HEK293 (cell line): ENCODE data around the gene STMND1.

Source experiments
- CTCF ChIA-PET: fragments of 350-600 bp; formaldehyde crosslinking; extraction: SDS; loops from one replicate; lab custom pipeline; 2021; ENCODE audit warnings: antibody characterized with exemption; lab: Yijun Ruan, JAX
- POLR2A ChIA-PET: fragments of 300-600 bp; formaldehyde crosslinking; extraction: SDS; loops from one replicate; lab custom pipeline; 2020; ENCODE audit warnings: antibody characterized with exemption, inconsistent platforms; lab: Yijun Ruan, JAX
- H3K27ac ChIP-seq: fragments of 200-500 bp; sonication (Bioruptor generic); 2 replicates; pipeline ENCODE4 v1.5.1; 2014; ENCODE audit warnings: low read depth, low read length, control low read depth, inconsistent platforms; ENCODE audit errors: extremely low read depth
- H3K36me3 ChIP-seq, 2 experiments: fragments of 200-500 bp in 1 of 2; sonication (Bioruptor generic) in 1 of 2; 1 replicate in 1 of 2; 2 replicates in 1 of 2; pipeline ENCODE4 v1.5.1; 2014 to 2017; ENCODE audit warnings: inconsistent platforms in 2 of 2, low read length in 2 of 2; ENCODE audit not compliant: control insufficient read depth in 2 of 2, insufficient read depth in 1 of 2
- H3K4me1 ChIP-seq: fragments of 200-500 bp; sonication (Bioruptor generic); 2 replicates; pipeline ENCODE4 v1.5.1; 2014; ENCODE audit warnings: mild to moderate bottlenecking, low read length, inconsistent platforms; ENCODE audit not compliant: control insufficient read depth, insufficient read depth
- H3K4me3 ChIP-seq: 2 replicates; pipeline ENCODE4 v1.5.1; 2011; ENCODE audit warnings: low read depth, mild to moderate bottlenecking, control low read depth, low read length, moderate library complexity
- H3K9me3 ChIP-seq: fragments of 200-500 bp; sonication (Bioruptor generic); 2 replicates; pipeline ENCODE4 v1.5.1; 2014; ENCODE audit warnings: low read depth, low read length, inconsistent platforms; ENCODE audit not compliant: control insufficient read depth, insufficient read depth
- BCL11B ChIP-seq: fragments of 450-650 bp; formaldehyde crosslinking; IDR thresholded peaks from 2 replicates; pipeline ENCODE4 v1.5.1; 2016; ENCODE audit warnings: low read depth, missing biosample characterization, missing genetic modification characterization
- EGR2 ChIP-seq: fragments of 450-650 bp; formaldehyde crosslinking; IDR thresholded peaks from 2 replicates; pipeline ENCODE4 v1.5.1; 2016; ENCODE audit warnings: low read depth, missing biosample characterization, missing genetic modification characterization
- HOXC10 ChIP-seq: sonication (generic); formaldehyde crosslinking; IDR thresholded peaks from 2 replicates; pipeline ENCODE4 v1.8.1; 2023; ENCODE audit warnings: mild to moderate bottlenecking, missing genetic modification reagents
- IKZF3 ChIP-seq: fragments of 450-650 bp; IDR thresholded peaks from 2 replicates; pipeline ENCODE4 v1.5.0; 2018; ENCODE audit warnings: missing biosample characterization, mild to moderate bottlenecking, missing genetic modification characterization, moderate library complexity
- TCF7L2 ChIP-seq: IDR thresholded peaks from 2 replicates; pipeline ENCODE4 v1.6.1; 2011; ENCODE audit warnings: low read depth, mild to moderate bottlenecking, inconsistent platforms, low read length, moderate library complexity, borderline replicate concordance
- WT1 ChIP-seq: fragments of 450-650 bp; formaldehyde crosslinking; IDR thresholded peaks from 2 replicates; pipeline ENCODE4 v1.5.1; 2016; ENCODE audit warnings: missing biosample characterization, missing genetic modification characterization
- ZFP37 ChIP-seq: fragments of 450-650 bp; formaldehyde crosslinking; IDR thresholded peaks from 2 replicates; pipeline ENCODE4 v1.5.1; 2016; ENCODE audit warnings: missing biosample characterization, missing genetic modification characterization
- ZNF211 ChIP-seq: fragments of 450-650 bp; formaldehyde crosslinking; IDR thresholded peaks from 2 replicates; pipeline ENCODE4 v1.5.1; 2016; ENCODE audit warnings: low read depth, missing biosample characterization, missing genetic modification characterization
- ZNF266 ChIP-seq: fragments of 450-650 bp; formaldehyde crosslinking; IDR thresholded peaks from 2 replicates; pipeline ENCODE4 v1.5.1; 2016; ENCODE audit warnings: missing biosample characterization, missing genetic modification characterization, low read depth
- ZNF302 ChIP-seq: fragments of 450-650 bp; formaldehyde crosslinking; IDR thresholded peaks from 2 replicates; pipeline ENCODE4 v1.5.1; 2016; ENCODE audit warnings: missing biosample characterization, missing genetic modification characterization, low read depth
- ZNF335 ChIP-seq: fragments of 450-650 bp; formaldehyde crosslinking; conservative IDR thresholded peaks from 2 replicates; pipeline ENCODE4 v1.5.1; 2016; ENCODE audit warnings: missing biosample characterization, missing genetic modification characterization
- ZNF404 ChIP-seq: fragments of 450-650 bp; formaldehyde crosslinking; IDR thresholded peaks from 2 replicates; pipeline ENCODE4 v1.5.1; 2017; ENCODE audit warnings: missing biosample characterization, missing genetic modification characterization
- ZNF433 ChIP-seq: fragments of 450-650 bp; formaldehyde crosslinking; IDR thresholded peaks from 2 replicates; pipeline ENCODE4 v1.5.1; 2016; ENCODE audit warnings: missing biosample characterization, missing genetic modification characterization, low read depth
- ZNF501 ChIP-seq: fragments of 450-650 bp; formaldehyde crosslinking; IDR thresholded peaks from 2 replicates; pipeline ENCODE4 v1.5.1; 2016; ENCODE audit warnings: missing biosample characterization, missing genetic modification characterization
- ZNF510 ChIP-seq: fragments of 450-650 bp; formaldehyde crosslinking; IDR thresholded peaks from 2 replicates; pipeline ENCODE4 v1.5.1; 2018; ENCODE audit warnings: mild to moderate bottlenecking, missing genetic modification characterization, missing biosample characterization; ENCODE audit not compliant: insufficient replicate concordance
- ZNF521 ChIP-seq: fragments of 450-650 bp; formaldehyde crosslinking; IDR thresholded peaks from 2 replicates; pipeline ENCODE4 v1.5.1; 2017; ENCODE audit warnings: missing biosample characterization, mild to moderate bottlenecking, missing genetic modification characterization
- ZNF596 ChIP-seq: fragments of 450-650 bp; IDR thresholded peaks from 2 replicates; pipeline ENCODE4 v1.5.0; 2018; ENCODE audit warnings: missing biosample characterization, mild to moderate bottlenecking, missing genetic modification characterization, moderate library complexity
- ZNF701 ChIP-seq: fragments of 450-650 bp; formaldehyde crosslinking; IDR thresholded peaks from 2 replicates; pipeline ENCODE4 v1.5.1; 2016; ENCODE audit warnings: missing biosample characterization, missing genetic modification characterization
- ZNF747 ChIP-seq: fragments of 450-650 bp; formaldehyde crosslinking; IDR thresholded peaks from 2 replicates; pipeline ENCODE4 v1.5.1; 2016; ENCODE audit warnings: missing biosample characterization, missing genetic modification characterization
- ZNF791 ChIP-seq: fragments of 450-650 bp; formaldehyde crosslinking; IDR thresholded peaks from 2 replicates; pipeline ENCODE4 v1.5.1; 2016; ENCODE audit warnings: missing biosample characterization, missing genetic modification characterization
- ZNF792 ChIP-seq: fragments of 450-650 bp; formaldehyde crosslinking; IDR thresholded peaks from 2 replicates; pipeline ENCODE4 v1.5.1; 2016; ENCODE audit warnings: missing biosample characterization, missing genetic modification characterization
- ZNF837 ChIP-seq: fragments of 450-650 bp; formaldehyde crosslinking; IDR thresholded peaks from 2 replicates; pipeline ENCODE4 v1.5.1; 2016; ENCODE audit warnings: missing biosample characterization, missing genetic modification characterization
- ZNF843 ChIP-seq: fragments of 450-650 bp; formaldehyde crosslinking; IDR thresholded peaks from 2 replicates; pipeline ENCODE4 v1.5.1; 2016; ENCODE audit warnings: missing biosample characterization, missing genetic modification characterization
- ZSCAN23 ChIP-seq: fragments of 450-650 bp; formaldehyde crosslinking; IDR thresholded peaks from 2 replicates; pipeline ENCODE4 v1.5.1; 2016; ENCODE audit warnings: missing biosample characterization, missing genetic modification characterization
- TF ChIP-seq, protein P1 (sequence below): fragments of 450-650 bp; IDR thresholded peaks from 2 replicates; pipeline ENCODE4 v1.5.1; 2018; ENCODE audit warnings: missing biosample characterization, mild to moderate bottlenecking, missing genetic modification characterization
- TF ChIP-seq, protein P2 (sequence below): sonication (generic); formaldehyde crosslinking; IDR thresholded peaks from 2 replicates; pipeline ENCODE4 v1.8.1; 2022; ENCODE audit warnings: mild to moderate bottlenecking, moderate library complexity, missing genetic modification reagents
- TF ChIP-seq, protein P3 (sequence below): IDR thresholded peaks from 2 replicates; pipeline ENCODE4 v1.6.1; 2011; ENCODE audit warnings: mild to moderate bottlenecking, low read depth, low read length, borderline replicate concordance
- TF ChIP-seq, protein P4 (sequence below): fragments of 450-650 bp; formaldehyde crosslinking; IDR thresholded peaks from 2 replicates; pipeline ENCODE4 v1.5.1; 2016; ENCODE audit warnings: missing biosample characterization, missing genetic modification characterization
- TF ChIP-seq, protein P5 (sequence below): fragments of 450-650 bp; formaldehyde crosslinking; IDR thresholded peaks from 2 replicates; pipeline ENCODE4 v1.5.1; 2016; ENCODE audit warnings: missing biosample characterization, missing genetic modification characterization, low read depth
- TF ChIP-seq, protein P6 (sequence below): fragments of 450-650 bp; formaldehyde crosslinking; IDR thresholded peaks from 2 replicates; pipeline ENCODE4 v1.5.1; 2016; ENCODE audit warnings: missing biosample characterization, missing genetic modification characterization

The STMND1 gene

DNA sequence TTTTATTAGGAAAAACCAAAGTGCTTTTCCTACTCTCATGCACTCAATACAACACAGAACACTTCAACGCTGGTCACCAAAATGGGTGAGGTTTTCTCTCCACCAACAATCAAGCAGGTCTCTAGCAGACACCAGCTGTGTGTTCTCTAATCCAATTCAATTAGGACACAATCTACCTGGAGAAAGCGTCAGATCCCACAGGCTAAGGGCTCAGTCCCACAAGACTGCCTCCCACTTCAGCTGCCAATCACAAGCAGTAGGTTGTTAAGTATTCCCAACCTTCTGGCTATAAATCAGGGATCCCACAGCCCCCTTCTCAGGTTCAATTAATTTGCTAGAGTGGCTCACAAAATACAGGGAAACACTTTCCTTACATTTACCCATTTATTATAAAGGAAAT is 47.7 kb downstream of the STMND1 start (continued):
- TF ChIP-seq, protein P1, sequence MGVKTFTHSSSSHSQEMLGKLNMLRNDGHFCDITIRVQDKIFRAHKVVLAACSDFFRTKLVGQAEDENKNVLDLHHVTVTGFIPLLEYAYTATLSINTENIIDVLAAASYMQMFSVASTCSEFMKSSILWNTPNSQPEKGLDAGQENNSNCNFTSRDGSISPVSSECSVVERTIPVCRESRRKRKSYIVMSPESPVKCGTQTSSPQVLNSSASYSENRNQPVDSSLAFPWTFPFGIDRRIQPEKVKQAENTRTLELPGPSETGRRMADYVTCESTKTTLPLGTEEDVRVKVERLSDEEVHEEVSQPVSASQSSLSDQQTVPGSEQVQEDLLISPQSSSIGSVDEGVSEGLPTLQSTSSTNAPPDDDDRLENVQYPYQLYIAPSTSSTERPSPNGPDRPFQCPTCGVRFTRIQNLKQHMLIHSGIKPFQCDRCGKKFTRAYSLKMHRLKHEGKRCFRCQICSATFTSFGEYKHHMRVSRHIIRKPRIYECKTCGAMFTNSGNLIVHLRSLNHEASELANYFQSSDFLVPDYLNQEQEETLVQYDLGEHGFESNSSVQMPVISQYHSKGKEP (tag by site-specific recombination) = no peak
- TF ChIP-seq ZSCAN23 (tag by site-specific recombination) (no peak), ZNF335 (tag by site-specific recombination) (no peak)

DNA sequence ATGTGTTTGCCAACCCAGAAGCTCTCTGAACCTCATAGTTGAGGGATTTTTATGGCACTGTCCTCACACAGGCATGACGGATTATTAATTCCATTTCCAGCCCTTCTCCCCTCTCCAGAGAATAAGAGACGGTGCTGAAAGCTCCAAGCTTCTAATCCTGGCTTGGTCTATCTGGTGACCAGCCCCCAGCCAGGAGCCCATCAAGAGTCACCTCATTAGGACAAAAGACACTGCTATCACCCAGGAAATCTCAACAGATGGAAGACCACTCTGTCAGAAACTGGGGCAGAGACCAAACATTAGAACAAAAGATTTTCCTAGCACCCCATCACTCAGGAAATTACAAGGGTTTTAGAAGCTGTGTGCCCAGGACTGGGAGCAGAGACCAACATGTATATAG is 48.2 kb downstream of the STMND1 start:
- ChIA-PET POLR2A (no interaction called here), CTCF (interaction anchor here (0.7 kb wide), 1 partner anchor 718 kb away, joined by 3 read pairs; no protein-coding TSS in a partner anchor)
- no peaks in the 10 kb centered on the region for H3K4me1 ChIP-seq

DNA sequence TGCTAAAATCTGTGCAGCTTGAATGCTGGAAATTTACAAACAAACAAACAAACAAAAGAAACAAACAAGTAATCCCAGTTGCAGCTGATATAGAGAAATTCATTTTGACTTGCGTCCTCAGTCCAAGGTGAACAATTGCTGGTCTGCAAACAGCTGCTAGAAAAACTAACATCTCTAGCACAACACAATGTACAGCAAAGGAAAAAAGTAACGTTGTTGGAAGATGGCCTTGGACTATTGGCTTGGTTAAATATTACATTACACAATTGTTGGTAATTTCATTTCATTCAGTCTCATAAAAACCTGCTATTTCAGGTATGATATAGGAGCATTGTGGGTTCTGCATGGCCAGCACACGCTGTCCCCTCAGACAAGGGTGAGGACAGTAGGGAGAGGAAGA is 50.0 kb downstream of the STMND1 start:
- Histone ChIP-seq H3K27ac (no peak overlapping the region), H3K36me3 (no peaks in the 10 kb centered on the region), H3K4me1 (no peaks in the 10 kb centered on the region), H3K9me3 (no peaks in the 10 kb centered on the region), H3K4me3 (no peak overlapping the region)
- ChIA-PET POLR2A (no interaction called here), CTCF (interaction anchor here (0.6 to 2.3 kb wide), 2 partner anchors 432 to 1351 kb away, joined by 4 to 7 read pairs; no protein-coding TSS in a partner anchor)
- no peak for TF ChIP-seq ZNF266 (tag by site-specific recombination)
- TF ChIP-seq, protein P2, sequence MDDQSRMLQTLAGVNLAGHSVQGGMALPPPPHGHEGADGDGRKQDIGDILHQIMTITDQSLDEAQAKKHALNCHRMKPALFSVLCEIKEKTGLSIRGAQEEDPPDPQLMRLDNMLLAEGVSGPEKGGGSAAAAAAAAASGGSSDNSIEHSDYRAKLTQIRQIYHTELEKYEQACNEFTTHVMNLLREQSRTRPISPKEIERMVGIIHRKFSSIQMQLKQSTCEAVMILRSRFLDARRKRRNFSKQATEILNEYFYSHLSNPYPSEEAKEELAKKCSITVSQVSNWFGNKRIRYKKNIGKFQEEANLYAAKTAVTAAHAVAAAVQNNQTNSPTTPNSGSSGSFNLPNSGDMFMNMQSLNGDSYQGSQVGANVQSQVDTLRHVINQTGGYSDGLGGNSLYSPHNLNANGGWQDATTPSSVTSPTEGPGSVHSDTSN (CRISPR knock-in tag) = no peak
- TF ChIP-seq WT1 (tag by site-specific recombination) = no peak
- no peak for TF ChIP-seq BCL11B (tag by site-specific recombination)
- no peak for TF ChIP-seq IKZF3 (tag by site-specific recombination)
- TF ChIP-seq ZNF433 (tag by site-specific recombination) = no peak
- no peak for TF ChIP-seq ZNF596 (tag by site-specific recombination)
- TF ChIP-seq TCF7L2 = no peak
- no peak for TF ChIP-seq ZNF521
- TF ChIP-seq ZFP37 (tag by site-specific recombination) = no peak
- no peak for TF ChIP-seq ZNF791 (tag by site-specific recombination)
- TF ChIP-seq ZNF510 (tag by site-specific recombination) = no peak
- no peak for TF ChIP-seq ZNF701 (tag by site-specific recombination)
- TF ChIP-seq, protein P3, sequence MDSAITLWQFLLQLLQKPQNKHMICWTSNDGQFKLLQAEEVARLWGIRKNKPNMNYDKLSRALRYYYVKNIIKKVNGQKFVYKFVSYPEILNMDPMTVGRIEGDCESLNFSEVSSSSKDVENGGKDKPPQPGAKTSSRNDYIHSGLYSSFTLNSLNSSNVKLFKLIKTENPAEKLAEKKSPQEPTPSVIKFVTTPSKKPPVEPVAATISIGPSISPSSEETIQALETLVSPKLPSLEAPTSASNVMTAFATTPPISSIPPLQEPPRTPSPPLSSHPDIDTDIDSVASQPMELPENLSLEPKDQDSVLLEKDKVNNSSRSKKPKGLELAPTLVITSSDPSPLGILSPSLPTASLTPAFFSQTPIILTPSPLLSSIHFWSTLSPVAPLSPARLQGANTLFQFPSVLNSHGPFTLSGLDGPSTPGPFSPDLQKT = no peak
- TF ChIP-seq ZNF792 (tag by site-specific recombination) = no peak
- no peak for TF ChIP-seq ZNF837 (tag by site-specific recombination)
- TF ChIP-seq, protein P4, sequence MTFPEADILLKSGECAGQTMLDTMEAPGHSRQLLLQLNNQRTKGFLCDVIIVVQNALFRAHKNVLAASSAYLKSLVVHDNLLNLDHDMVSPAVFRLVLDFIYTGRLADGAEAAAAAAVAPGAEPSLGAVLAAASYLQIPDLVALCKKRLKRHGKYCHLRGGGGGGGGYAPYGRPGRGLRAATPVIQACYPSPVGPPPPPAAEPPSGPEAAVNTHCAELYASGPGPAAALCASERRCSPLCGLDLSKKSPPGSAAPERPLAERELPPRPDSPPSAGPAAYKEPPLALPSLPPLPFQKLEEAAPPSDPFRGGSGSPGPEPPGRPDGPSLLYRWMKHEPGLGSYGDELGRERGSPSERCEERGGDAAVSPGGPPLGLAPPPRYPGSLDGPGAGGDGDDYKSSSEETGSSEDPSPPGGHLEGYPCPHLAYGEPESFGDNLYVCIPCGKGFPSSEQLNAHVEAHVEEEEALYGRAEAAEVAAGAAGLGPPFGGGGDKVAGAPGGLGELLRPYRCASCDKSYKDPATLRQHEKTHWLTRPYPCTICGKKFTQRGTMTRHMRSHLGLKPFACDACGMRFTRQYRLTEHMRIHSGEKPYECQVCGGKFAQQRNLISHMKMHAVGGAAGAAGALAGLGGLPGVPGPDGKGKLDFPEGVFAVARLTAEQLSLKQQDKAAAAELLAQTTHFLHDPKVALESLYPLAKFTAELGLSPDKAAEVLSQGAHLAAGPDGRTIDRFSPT (tag by site-specific recombination) = no peak

More for the DNA sequence above, 48.2 kb downstream of the STMND1 start:
- TF ChIP-seq ZNF404 (tag by site-specific recombination) (no peak), EGR2 (no peak), ZNF211 (tag by site-specific recombination) (no peak), ZNF501 (tag by site-specific recombination) (no peak), ZNF843 (tag by site-specific recombination) (no peak), ZNF791 (tag by site-specific recombination) (no peak), ZNF266 (tag by site-specific recombination) (no peak), HOXC10 (CRISPR knock-in tag) (no peak), ZNF302 (no peak), ZNF747 (no peak)
- TF ChIP-seq, protein P5, sequence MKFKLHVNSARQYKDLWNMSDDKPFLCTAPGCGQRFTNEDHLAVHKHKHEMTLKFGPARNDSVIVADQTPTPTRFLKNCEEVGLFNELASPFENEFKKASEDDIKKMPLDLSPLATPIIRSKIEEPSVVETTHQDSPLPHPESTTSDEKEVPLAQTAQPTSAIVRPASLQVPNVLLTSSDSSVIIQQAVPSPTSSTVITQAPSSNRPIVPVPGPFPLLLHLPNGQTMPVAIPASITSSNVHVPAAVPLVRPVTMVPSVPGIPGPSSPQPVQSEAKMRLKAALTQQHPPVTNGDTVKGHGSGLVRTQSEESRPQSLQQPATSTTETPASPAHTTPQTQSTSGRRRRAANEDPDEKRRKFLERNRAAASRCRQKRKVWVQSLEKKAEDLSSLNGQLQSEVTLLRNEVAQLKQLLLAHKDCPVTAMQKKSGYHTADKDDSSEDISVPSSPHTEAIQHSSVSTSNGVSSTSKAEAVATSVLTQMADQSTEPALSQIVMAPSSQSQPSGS (tag by site-specific recombination) = no peak
- TF ChIP-seq, protein P6, sequence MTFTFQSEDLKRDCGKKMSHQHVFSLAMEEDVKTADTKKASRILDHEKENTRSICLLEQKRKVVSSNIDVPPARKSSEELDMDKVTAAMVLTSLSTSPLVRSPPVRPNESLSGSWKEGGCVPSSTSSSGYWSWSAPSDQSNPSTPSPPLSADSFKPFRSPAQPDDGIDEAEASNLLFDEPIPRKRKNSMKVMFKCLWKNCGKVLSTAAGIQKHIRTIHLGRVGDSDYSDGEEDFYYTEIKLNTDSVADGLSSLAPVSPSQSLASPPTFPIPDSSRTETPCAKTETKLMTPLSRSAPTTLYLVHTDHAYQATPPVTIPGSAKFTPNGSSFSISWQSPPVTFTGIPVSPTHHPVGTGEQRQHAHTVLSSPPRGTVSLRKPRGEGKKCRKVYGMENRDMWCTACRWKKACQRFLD = no peak
- TF ChIP-seq, all 188 proteins: peak for 0
- H3K36me3 ChIP-seq = no peaks in the 10 kb centered on the region
- H3K27ac ChIP-seq = no peak overlapping the region
- no peak overlapping the region for H3K4me3 ChIP-seq
- no peaks in the 10 kb centered on the region for H3K9me3 ChIP-seq
